Motor neuron (in vitro differentiated cells): Measurements from ENCODE around the gene STRADA. TPM values are rescaled to one million over a fixed set of nuclear protein-coding genes. Genes with fewer than 3 reads are reported as not detected.
A peak's percentile ranks its signal among the peaks of the same experiment; 100 is the strongest.
"Not testable (repeated sequence)": the region's sequence is repeated elsewhere in the genome, so short reads cannot be mapped to it uniquely, and the experiment has no call there.

ENCODE experiments used
- ATAC-seq, 8 experiments: fragments of 200-7000 bp; cut with Tn5 transposase; replicated peaks in 6 of 8; 2 replicates each; pipeline ENCODE4 v1.8.0; 2021; ENCODE audit warnings: mild to moderate bottlenecking in 8 of 8, moderate library complexity in 8 of 8
- H3K27ac ChIP-seq, 2 donors: fragments of 250-450 bp; sonication (Bioruptor Pico); 2 replicates each; pipeline ENCODE4 v1.9.0; 2021; ENCODE audit warnings: antibody characterized with exemption in 2 of 2, mild to moderate bottlenecking in 2 of 2, moderate library complexity in 1 of 2
- H3K4me1 ChIP-seq, 2 donors: fragments of 250-450 bp; sonication (Bioruptor Pico); replicated peaks in 1 of 2; 2 replicates each; pipeline ENCODE4 v1.6.1; 2021; ENCODE audit warnings: antibody characterized with exemption in 2 of 2, mild to moderate bottlenecking in 2 of 2, moderate library complexity in 1 of 2
- H3K4me3 ChIP-seq, 5 donors: fragments of 250-450 bp; sonication (Bioruptor Pico); 2 replicates each; pipeline ENCODE4 v1.9.0; 2021; ENCODE audit warnings: antibody characterized with exemption in 5 of 5, mild to moderate bottlenecking in 5 of 5, moderate library complexity in 4 of 5
- WGBS, 10 experiments: fragments of 450-650 bp; shearing (Covaris generic); methylation state at CpG; one replicate each; pipeline ENCODE4 v1.0.0; 2022; 5-methylcytosine and 5-hydroxymethylcytosine counted together
- in situ Hi-C, 9 experiments: fragments of 400-800 bp; cut with MboI; loops; one replicate each; pipeline ENCODE4 v1.15.0; 2021; ENCODE audit warnings: low sequenced_read_pairs in 9 of 9, low pct_unique_long_range_greater_than_20kb in 2 of 9; ENCODE audit not compliant: unreplicated experiment in 9 of 9
- total RNA-seq, 8 experiments: library from RNA; unstranded; fragments of 300-600 nt; gene quantifications; 2 replicates each; pipeline versions ENCODE4 v1.2.3 to v1.2.4, GENCODE V29; 2022

The STRADA gene
- total RNA-seq, 8 experiments from 2014 or later: 23.3 to 88.1 (median 33.4) TPM

GRCh38 chr17:63735691-63736090 lies 5.9 kb downstream of the STRADA start:
- Histone ChIP-seq H3K4me1 (peaks cover 6 to 7% of the 10 kb centered on the region in 2 donors), H3K27ac (no peak overlapping the region), H3K4me3 (no peak overlapping the region)
- in situ Hi-C loops: no loop called here
- no peak for ATAC-seq
- WGBS, 10 experiments: 60 to 100% (median 99%) methylated on average over 1 to 7 of the region's 8 CpGs

- no peak for ATAC-seq
- in situ Hi-C loops: no loop called here
Observed at GRCh38 chr17:63722403-63722802, 19.2 kb downstream of the STRADA start.

GRCh38 chr17:63720194-63720593 lies 21.4 kb downstream of the STRADA start:
- H3K4me1 ChIP-seq, in situ Hi-C loops, H3K27ac ChIP-seq, ATAC-seq, H3K4me3 ChIP-seq: not testable (repeated sequence)
- WGBS, 10 experiments: 90 to 100% (median 100%) methylated on average over 1 to 3 of the region's 5 CpGs; no CpG with 5 or more reads in 3 of the 10 experiments

More at GRCh38 chr17:63722403-63722802, 19.2 kb downstream of the STRADA start:
- Histone ChIP-seq H3K27ac (no peak overlapping the region), H3K4me3 (no peak overlapping the region), H3K4me1 (no peaks in the 10 kb centered on the region)
- 48 to 69% (median 59%) methylated on average over 2 of the region's 2 CpGs; no CpG with 5 or more reads in 4 of the 10 experiments for WGBS, 10 experiments

- 57 to 90% (median 72%) methylated on average over 2 to 5 of the region's 5 CpGs; no CpG with 5 or more reads in 2 of the 10 experiments for WGBS, 10 experiments
- Histone ChIP-seq H3K27ac (no peak overlapping the region), H3K4me1 (no peaks in the 10 kb centered on the region), H3K4me3 (no peak overlapping the region)
- in situ Hi-C loops: no loop called here
- ATAC-seq: peak in 2 of 8 experiments; percentile 62 to 95
Observed at GRCh38 chr17:63718988-63719387, 22.6 kb downstream of the STRADA start.

- H3K27ac ChIP-seq: no peak overlapping the region
- 80 to 100% (median 93%) methylated on average over 1 to 3 of the region's 3 CpGs; no CpG with 5 or more reads in 2 of the 10 experiments for WGBS, 10 experiments
- in situ Hi-C loops: no loop called here
- no peak for ATAC-seq
- no peak overlapping the region for H3K4me3 ChIP-seq
- no peaks in the 10 kb centered on the region for H3K4me1 ChIP-seq
Observed at GRCh38 chr17:63716426-63716825, 25.2 kb downstream of the STRADA start.

- in situ Hi-C loops: no loop called here
- Histone ChIP-seq H3K4me3 (no peak overlapping the region), H3K27ac (no peak overlapping the region), H3K4me1 (no peaks in the 10 kb centered on the region)
- 20 to 95% (median 80%) methylated on average over 1 to 7 of the region's 10 CpGs; no CpG with 5 or more reads in 1 of the 10 experiments for WGBS, 10 experiments
- ATAC-seq: peak in 2 of 8 experiments; percentile 20 to 67
Observed at GRCh38 chr17:63714550-63715277, 26.9 kb downstream of the STRADA start.

- Histone ChIP-seq H3K27ac (no peak overlapping the region), H3K4me1 (no peaks in the 10 kb centered on the region), H3K4me3 (no peak overlapping the region)
- 82 to 100% (median 100%) methylated on average over 1 to 2 of the region's 6 CpGs; no CpG with 5 or more reads in 5 of the 10 experiments for WGBS, 10 experiments
- no peak for ATAC-seq
- in situ Hi-C loops: no loop called here
Observed at GRCh38 chr17:63709110-63709509, 32.5 kb downstream of the STRADA start.

GRCh38 chr17:63707151-63707550 lies 34.4 kb downstream of the STRADA start:
- no peak for ATAC-seq
- H3K4me1 ChIP-seq: peaks cover 2 to 4% of the 10 kb centered on the region in 2 donors
- no peak overlapping the region for H3K4me3 ChIP-seq
- in situ Hi-C loops: no loop called here
- 81 to 100% (median 94%) methylated on average over 1 to 7 of the region's 11 CpGs; no CpG with 5 or more reads in 5 of the 10 experiments for WGBS, 10 experiments
- no peak overlapping the region for H3K27ac ChIP-seq

GRCh38 chr17:63706336-63707082 lies 35.1 kb downstream of the STRADA start:
- Histone ChIP-seq H3K4me3 (no peak overlapping the region), H3K4me1 (peaks cover 4 to 9% of the 10 kb centered on the region in 2 donors), H3K27ac (no peak overlapping the region)
- ATAC-seq: no peak
- in situ Hi-C loops: no loop called here
- WGBS, 10 experiments: 55 to 100% (median 95%) methylated on average over 1 to 5 of the region's 7 CpGs; no CpG with 5 or more reads in 2 of the 10 experiments

- in situ Hi-C loops: no loop called here
- 69 to 100% (median 96%) methylated on average over 1 to 3 of the region's 3 CpGs; no CpG with 5 or more reads in 5 of the 10 experiments for WGBS, 10 experiments
- no peak overlapping the region for H3K4me3 ChIP-seq
- H3K27ac ChIP-seq: no peak overlapping the region
- peaks cover 13 to 17% of the 10 kb centered on the region in 2 donors for H3K4me1 ChIP-seq
- ATAC-seq: no peak
Observed at GRCh38 chr17:63705657-63706056, 35.9 kb downstream of the STRADA start.

- H3K4me3 ChIP-seq: no peak overlapping the region
- WGBS, 10 experiments: 20 to 100% (median 88%) methylated on average over 1 to 6 of the region's 9 CpGs; no CpG with 5 or more reads in 4 of the 10 experiments
- ATAC-seq: no peak
- in situ Hi-C loops: no loop called here
- peaks cover 18% of the 10 kb centered on the region in 2 donors for H3K4me1 ChIP-seq
- H3K27ac ChIP-seq: no peak overlapping the region
Observed at GRCh38 chr17:63704836-63705235, 36.8 kb downstream of the STRADA start.

GRCh38 chr17:63704259-63704576 lies 37.4 kb downstream of the STRADA start:
- in situ Hi-C loops: no loop called here
- Histone ChIP-seq H3K27ac (no peak overlapping the region), H3K4me3 (no peak overlapping the region), H3K4me1 (peaks cover 18% of the 10 kb centered on the region in 2 donors)
- WGBS, 10 experiments: 100% methylated on average over 1 of the region's 11 CpGs; no CpG with 5 or more reads in 9 of the 10 experiments
- ATAC-seq: no peak

- peaks cover 18 to 22% of the 10 kb centered on the region in 2 donors for H3K4me1 ChIP-seq
- in situ Hi-C loops: no loop called here
- H3K4me3 ChIP-seq: no peak overlapping the region
- no peak overlapping the region for H3K27ac ChIP-seq
- ATAC-seq: no peak
- 90 to 100% (median 100%) methylated on average over 1 to 9 of the region's 16 CpGs; no CpG with 5 or more reads in 5 of the 10 experiments for WGBS, 10 experiments
Observed at GRCh38 chr17:63703556-63704258, 37.9 kb downstream of the STRADA start.
